OCI-LY3 (cell line): ENCODE results near the gene SLIT1.

Experiments used
- EZH2phosphoT487 ChIP-seq: fragments of 200-600 bp; shearing (Covaris generic); IDR thresholded peaks from 2 replicates; pipeline ENCODE4 v1.6.1; 2018; ENCODE audit warnings: antibody characterized with exemption, mixed run types, low read depth
- TF ChIP-seq, protein P1 (sequence below): fragments of 200-600, 300-600 bp; sonication (generic); IDR thresholded peaks from 2 replicates; pipeline ENCODE4 v1.5.1; 2014; ENCODE audit warnings: antibody characterized with exemption, low read length, low read depth

DNA sequence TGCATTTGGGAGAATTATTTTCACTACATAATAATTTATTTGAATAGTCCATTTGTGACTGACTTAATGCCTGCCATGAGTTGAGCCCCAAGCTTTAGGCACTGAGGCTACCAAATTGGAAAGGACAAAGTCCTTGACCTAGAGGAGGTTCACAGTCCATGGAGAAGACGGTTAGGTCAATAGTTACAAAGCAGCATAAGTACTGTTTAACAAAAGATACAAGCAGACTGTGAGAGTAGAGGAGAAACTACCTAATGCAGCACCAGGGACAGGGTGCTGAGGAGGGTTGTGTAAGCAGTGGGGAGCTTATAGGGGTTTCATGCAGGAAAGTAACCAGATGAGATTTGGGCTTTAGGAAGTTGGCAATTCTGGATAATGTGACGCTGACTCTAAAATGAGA, 214.4 kb downstream of the SLIT1 start:
- TF ChIP-seq, protein P1, sequence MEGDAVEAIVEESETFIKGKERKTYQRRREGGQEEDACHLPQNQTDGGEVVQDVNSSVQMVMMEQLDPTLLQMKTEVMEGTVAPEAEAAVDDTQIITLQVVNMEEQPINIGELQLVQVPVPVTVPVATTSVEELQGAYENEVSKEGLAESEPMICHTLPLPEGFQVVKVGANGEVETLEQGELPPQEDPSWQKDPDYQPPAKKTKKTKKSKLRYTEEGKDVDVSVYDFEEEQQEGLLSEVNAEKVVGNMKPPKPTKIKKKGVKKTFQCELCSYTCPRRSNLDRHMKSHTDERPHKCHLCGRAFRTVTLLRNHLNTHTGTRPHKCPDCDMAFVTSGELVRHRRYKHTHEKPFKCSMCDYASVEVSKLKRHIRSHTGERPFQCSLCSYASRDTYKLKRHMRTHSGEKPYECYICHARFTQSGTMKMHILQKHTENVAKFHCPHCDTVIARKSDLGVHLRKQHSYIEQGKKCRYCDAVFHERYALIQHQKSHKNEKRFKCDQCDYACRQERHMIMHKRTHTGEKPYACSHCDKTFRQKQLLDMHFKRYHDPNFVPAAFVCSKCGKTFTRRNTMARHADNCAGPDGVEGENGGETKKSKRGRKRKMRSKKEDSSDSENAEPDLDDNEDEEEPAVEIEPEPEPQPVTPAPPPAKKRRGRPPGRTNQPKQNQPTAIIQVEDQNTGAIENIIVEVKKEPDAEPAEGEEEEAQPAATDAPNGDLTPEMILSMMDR = no peak
- no peak for TF ChIP-seq EZH2phosphoT487
